ENCODE measurements around the gene IL12RB2.
A peak's percentile ranks its signal among the peaks of the same experiment; 100 is the strongest.

IL12RB2 gene

DNA sequence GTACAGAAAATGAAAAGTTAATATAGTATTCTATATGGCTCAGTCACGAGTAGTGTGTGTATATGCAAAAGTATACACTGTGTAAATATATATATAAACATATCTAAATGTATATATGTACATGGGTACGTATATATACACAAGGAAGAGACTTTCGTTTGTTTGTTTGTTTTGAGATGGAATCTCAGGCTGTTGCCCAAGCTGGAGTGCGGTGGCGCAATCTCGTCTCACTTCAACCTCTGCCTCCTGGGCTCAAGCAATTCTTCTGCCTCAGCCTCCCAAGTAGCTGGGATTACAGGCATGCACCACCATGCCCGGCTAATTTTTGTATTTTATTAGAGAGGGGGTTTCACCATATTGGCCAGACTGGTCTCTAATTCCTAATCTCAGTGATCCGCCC, 16.4 kb downstream of the IL12RB2 start:
- no peak overlapping the region for H3K4me3 Mint-ChIP-seq
- H3K9me3 Mint-ChIP-seq, result no peaks in the 10 kb centered on the region
- peaks cover 6% of the 10 kb centered on the region for H3K36me3 Mint-ChIP-seq
- peaks cover 4% of the 10 kb centered on the region for H3K4me1 Mint-ChIP-seq
- ATAC-seq, result no peak
- peaks cover 10% of the 10 kb centered on the region for H3K27me3 Mint-ChIP-seq
- no peak overlapping the region for H3K27ac Mint-ChIP-seq

DNA sequence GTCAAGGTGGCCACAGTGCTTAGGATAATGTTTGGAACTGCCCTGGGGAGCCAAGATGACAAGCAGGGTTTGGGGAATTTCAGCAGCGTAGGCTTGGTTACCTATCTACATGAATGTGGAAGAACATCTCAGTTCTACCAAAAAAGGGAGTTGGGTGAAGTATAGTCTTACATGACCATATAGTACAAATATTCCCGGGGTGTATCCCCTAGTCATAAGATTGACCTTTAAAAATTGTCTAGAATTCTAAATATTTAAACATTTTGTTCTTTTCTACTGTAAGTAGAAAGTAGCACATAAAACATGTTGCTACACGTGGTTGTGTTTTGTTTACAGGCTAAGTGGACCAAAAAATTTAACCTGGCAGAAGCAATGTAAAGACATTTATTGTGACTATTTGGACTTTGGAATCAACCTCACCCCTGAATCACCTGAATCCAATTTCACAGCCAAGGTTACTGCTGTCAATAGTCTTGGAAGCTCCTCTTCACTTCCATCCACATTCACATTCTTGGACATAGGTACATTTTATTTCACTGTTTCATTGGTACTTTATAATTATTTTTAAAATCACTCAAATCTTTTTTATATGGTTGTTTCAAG, 20.3 kb downstream of the IL12RB2 start:
- Mint-ChIP-seq H3K9me3 (no peaks in the 10 kb centered on the region), H3K27me3 (no peaks in the 10 kb centered on the region), H3K27ac (no peak overlapping the region), H3K4me3 (no peak overlapping the region), H3K4me1 (peaks cover 3% of the 10 kb centered on the region), H3K36me3 (no peaks in the 10 kb centered on the region)
- ATAC-seq, result no peak

DNA sequence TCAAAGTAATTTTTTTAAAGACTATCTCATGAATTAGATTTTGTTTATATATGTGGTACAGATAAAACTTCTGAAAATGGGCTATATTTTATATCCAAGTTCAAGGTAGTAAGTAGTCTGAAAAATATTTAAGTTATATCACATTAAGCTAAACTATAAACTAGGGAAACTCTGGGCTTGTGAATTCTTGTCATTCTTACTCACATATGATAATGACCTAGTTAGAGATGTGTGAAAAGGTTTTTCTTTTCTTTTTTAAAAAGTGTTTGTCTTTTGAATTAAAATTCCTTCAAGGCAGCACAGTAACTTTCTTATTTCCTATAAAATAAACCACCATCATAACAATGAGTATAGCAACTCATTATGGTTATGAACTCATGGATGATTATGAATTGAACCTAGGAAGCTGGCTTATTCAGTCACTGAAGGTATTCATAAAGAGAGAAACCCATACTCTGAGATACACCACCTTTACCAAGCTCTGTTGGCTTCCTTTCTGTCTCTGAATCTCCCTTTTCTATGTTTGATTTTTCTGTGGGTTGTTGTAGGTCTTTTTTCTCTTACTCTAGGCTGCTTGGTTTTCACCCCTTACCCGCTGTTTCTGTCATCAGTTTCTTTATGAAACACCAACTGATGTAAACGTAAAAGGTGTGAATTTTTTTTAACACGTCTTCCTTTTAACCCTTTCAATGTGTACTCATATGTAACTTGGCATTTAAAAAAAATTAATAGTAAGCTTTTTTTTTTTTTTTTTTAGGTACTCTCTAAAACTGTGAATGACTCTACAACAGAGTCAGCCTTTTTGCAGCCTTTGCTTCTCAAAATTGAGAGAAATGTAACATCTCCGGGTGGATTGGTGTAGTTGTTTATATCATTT, 25.2 kb downstream of the IL12RB2 start:
- no peaks in the 10 kb centered on the region for H3K36me3 Mint-ChIP-seq
- peak; percentile 91 for ATAC-seq
- H3K27ac Mint-ChIP-seq, result peak overlapping the region; percentile 34
- H3K9me3 Mint-ChIP-seq, result no peaks in the 10 kb centered on the region
- H3K27me3 Mint-ChIP-seq, result no peaks in the 10 kb centered on the region
- H3K4me1 Mint-ChIP-seq, result peaks cover 39% of the 10 kb centered on the region
- no peak overlapping the region for H3K4me3 Mint-ChIP-seq

DNA sequence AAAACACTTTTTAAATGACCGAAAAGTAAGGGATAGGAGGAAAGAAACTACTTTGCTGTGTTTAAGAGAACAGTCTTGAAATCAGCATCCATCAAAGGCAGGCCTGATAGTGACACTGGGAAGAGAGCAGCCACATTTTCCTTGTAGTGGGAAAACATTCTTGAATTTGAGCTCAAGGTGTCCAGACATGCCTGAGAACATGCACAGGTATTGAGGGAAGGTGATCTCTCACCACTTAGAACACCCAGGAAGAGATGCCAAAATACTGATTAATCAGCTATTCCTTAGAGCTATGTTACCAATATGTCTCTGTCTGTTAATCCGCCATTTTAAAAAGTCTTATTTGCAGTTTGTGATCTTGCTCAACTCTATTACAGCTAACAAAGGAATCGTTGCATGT, 25.9 kb downstream of the IL12RB2 start:
- H3K27ac Mint-ChIP-seq, result peak overlapping the region; percentile 34
- no peaks in the 10 kb centered on the region for H3K27me3 Mint-ChIP-seq
- H3K9me3 Mint-ChIP-seq, result no peaks in the 10 kb centered on the region
- H3K4me1 Mint-ChIP-seq, result peaks cover 41% of the 10 kb centered on the region
- H3K36me3 Mint-ChIP-seq, result no peaks in the 10 kb centered on the region
- no peak overlapping the region for H3K4me3 Mint-ChIP-seq
- no peak for ATAC-seq

DNA sequence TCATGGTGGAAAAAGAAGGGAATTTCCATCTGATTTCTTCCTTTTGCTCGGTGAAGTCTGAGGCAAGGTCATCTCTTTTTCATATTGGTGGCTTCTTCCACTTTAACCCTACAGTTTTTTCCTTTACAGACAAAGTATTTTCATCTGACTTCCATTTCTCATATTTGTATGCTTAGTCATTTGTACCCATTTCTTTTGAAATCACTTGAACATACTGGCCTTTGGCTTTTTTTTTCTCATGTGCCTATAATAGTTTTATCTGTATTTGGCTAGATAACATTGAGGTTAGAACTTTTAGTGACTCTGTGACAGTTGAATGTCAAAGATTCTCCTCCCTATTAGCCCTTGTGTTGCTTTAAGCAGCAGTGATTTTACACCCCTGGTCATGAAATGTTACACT, 27.7 kb downstream of the IL12RB2 start:
- Mint-ChIP-seq H3K9me3 (no peaks in the 10 kb centered on the region), H3K27me3 (no peaks in the 10 kb centered on the region), H3K4me3 (no peak overlapping the region), H3K27ac (peak overlapping the region; percentile 36), H3K4me1 (peaks cover 59% of the 10 kb centered on the region), H3K36me3 (no peaks in the 10 kb centered on the region)
- no peak for ATAC-seq

DNA sequence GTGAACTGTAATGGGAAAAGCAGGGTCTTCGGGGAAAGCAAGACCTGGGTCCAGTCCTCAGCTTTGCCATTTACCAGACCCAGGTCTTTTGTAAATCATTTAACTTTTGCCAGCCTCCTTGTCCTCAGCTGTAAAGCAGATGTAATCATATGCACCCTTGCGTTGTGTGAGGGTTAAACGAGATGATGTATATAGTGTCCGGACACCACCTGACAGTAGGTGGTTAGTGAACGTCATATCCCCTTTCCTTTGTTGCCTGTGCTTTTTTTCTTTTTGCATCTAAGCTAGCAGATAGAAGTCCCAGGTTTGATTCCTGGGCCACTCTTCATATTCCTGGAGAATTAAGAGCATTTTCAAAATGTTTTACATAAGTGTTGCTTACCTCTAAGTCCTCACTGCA, 28.5 kb downstream of the IL12RB2 start:
- Mint-ChIP-seq H3K27me3 (no peaks in the 10 kb centered on the region), H3K27ac (peak overlapping the region; percentile 36), H3K9me3 (no peaks in the 10 kb centered on the region), H3K4me1 (peaks cover 66% of the 10 kb centered on the region), H3K4me3 (no peak overlapping the region), H3K36me3 (no peaks in the 10 kb centered on the region)
- no peak for ATAC-seq

DNA sequence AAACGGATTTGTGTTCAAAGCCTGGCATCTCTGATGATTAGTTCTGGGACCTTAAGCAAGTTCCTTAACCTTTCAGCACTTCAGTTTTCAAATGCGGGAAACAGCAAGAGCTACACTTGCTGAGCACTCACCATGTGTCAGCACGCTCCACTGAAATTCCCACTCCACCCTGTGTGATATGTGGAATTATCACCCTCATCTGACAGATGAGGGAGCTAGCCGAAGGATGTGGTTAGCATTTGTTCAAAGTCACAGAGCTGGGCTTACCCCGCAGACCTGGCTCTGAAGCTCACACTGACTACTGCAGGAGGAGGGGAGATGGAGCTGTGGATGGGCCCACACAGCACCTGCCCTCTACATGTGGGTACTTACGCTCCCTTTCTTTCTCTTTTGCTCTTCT, 29.1 kb downstream of the IL12RB2 start:
- no peaks in the 10 kb centered on the region for H3K36me3 Mint-ChIP-seq
- no peak overlapping the region for H3K4me3 Mint-ChIP-seq
- H3K4me1 Mint-ChIP-seq, result peaks cover 73% of the 10 kb centered on the region
- no peak for ATAC-seq
- H3K27ac Mint-ChIP-seq, result no peak overlapping the region
- H3K9me3 Mint-ChIP-seq, result no peaks in the 10 kb centered on the region
- H3K27me3 Mint-ChIP-seq, result no peaks in the 10 kb centered on the region

DNA sequence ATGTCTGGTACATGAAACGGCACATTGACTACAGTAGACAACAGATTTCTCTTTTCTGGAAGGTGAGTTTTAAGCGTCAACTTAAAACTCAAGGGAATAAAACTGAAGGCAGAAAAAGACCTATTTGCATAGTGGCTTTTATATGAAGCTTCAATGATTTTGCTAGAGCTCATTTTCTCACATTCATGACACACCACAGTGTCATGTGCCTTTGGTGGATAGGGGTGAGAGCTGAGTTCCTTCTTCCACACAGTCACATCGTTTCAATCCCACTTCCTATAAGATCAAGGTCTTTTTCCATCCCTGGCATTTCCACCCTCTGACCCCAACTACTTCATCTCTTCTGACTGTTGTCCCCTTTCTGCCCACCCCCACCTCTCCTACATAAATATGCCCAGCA, 31.0 kb downstream of the IL12RB2 start:
- H3K27me3 Mint-ChIP-seq, result no peaks in the 10 kb centered on the region
- H3K9me3 Mint-ChIP-seq, result no peaks in the 10 kb centered on the region
- ATAC-seq, result peak; percentile 81
- peaks cover 71% of the 10 kb centered on the region for H3K4me1 Mint-ChIP-seq
- H3K36me3 Mint-ChIP-seq, result no peaks in the 10 kb centered on the region
- H3K27ac Mint-ChIP-seq, result peak overlapping the region; percentile 82
- H3K4me3 Mint-ChIP-seq, result peak overlapping the region; percentile 4

DNA sequence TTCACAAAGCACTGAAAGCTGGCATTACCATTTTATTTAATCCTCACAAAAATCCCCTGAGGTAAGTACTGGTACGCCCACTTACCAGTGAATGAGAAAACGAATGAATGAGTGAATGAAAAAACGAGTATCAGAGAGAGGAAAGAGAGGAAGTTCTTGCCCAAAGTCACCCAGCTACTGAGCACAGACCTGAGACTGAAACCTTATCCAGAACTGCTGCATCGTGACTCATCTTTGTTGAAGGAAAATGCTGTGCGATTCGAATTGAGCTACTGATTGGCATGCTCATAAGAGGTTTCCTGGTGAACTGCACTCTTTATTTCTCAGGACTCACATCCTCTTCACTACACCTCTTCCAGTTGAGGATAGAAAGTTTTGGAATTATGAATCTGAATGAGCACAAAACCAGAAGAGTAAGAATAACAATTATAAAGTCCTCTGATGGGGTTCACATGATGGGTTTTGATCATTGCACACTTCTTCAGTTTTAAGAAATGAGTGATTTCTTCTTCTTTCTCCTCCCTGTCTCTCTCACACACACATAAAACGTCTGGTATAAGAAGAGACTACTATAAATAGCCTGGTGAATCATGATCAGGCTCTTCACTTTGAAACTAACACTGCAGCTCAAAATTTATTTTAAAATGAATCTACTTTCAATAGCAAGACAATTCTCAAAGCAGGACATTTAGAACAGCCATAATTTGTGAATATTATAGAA, 32.1 kb downstream of the IL12RB2 start:
- Mint-ChIP-seq H3K27me3 (no peaks in the 10 kb centered on the region), H3K9me3 (no peaks in the 10 kb centered on the region), H3K4me3 (no peak overlapping the region), H3K36me3 (no peaks in the 10 kb centered on the region), H3K4me1 (peaks cover 67% of the 10 kb centered on the region), H3K27ac (peak overlapping the region; percentile 82)
- peak; percentile 74 for ATAC-seq

DNA sequence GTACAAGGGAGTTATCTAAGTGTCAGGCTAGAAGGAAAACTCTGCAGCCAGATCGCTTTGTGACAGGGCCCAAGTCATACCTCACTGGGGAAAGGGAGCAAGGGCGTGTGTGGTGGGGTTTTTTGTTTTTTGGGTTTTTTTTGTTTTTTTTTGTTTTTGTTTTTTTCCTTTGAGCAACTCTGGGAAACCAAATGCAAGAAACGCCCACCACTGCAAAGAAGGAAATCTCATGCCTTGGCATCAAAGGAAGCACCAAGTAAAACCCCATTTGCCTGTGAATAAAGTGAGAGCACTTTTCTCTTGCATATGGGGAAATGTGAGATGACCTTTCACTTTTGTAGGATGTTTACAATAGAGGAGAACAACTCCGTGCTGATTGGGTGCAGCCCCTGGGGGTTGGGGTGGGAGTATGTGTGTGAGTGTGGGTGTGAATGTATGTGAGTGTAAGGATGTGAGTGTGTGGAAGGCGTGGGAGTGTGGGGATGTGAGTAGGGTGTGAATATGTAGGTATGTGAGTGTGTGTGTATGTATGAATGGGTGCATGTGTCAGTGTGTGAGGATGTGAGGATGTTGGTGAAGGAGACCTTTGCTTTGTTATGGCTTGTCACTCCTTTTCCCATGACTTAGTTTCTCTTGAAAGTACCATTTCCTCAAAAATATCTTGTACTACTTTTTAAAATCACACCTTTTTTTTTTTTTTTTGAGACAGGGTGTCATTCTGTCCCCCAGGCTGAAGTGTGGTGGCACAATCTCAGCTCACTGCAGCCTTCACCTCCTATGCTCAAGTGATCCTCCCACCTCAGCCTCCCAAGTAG, 34.6 kb downstream of the IL12RB2 start:
- Mint-ChIP-seq H3K4me3 (no peak overlapping the region), H3K4me1 (peaks cover 49% of the 10 kb centered on the region), H3K9me3 (no peaks in the 10 kb centered on the region), H3K36me3 (no peaks in the 10 kb centered on the region), H3K27ac (no peak overlapping the region), H3K27me3 (no peaks in the 10 kb centered on the region)
- ATAC-seq, result peak; percentile 45

DNA sequence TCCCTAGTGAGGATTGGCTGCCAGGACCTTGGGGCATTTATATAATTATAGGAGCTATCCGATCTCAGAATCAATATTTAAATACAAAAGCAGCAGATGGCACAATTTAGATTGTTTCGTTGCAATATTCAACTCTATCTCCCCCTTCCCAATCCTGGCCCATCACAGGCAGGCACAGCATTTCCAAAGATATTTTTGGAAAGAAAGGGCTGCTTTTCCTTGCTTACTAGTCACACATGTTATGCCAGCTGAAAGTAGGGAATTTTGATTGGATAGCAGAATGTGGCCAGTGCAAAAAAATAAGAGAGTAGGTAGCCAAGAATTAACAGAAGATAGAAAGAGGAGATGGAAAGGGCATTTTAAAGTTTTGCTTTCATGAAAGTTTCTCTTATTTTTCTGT, 37.9 kb downstream of the IL12RB2 start:
- Mint-ChIP-seq H3K4me1 (peaks cover 27% of the 10 kb centered on the region), H3K27ac (no peak overlapping the region), H3K36me3 (no peaks in the 10 kb centered on the region), H3K27me3 (no peaks in the 10 kb centered on the region), H3K4me3 (no peak overlapping the region), H3K9me3 (no peaks in the 10 kb centered on the region)
- ATAC-seq, result no peak

DNA sequence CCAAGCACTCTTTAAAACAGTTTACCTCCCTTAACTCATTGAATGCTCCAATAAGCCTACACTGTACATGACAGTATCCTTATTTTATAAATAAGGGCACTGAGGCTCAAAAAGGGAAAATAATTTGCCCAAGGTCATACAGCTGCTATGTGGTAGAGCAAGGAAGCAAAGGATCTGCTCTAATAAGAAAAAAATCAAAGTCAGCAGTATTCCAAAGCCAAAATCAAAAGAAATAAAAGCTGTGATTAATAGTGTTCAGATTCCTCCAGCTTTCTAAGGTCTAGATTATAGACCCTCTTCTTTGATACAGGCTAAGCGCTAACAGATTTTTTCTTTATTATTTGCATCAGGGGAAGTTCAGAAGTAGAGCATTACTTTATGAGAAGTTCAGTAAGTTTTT, 39.3 kb downstream of the IL12RB2 start:
- Mint-ChIP-seq H3K9me3 (no peaks in the 10 kb centered on the region), H3K4me3 (no peak overlapping the region), H3K27me3 (no peaks in the 10 kb centered on the region), H3K4me1 (peaks cover 13% of the 10 kb centered on the region), H3K36me3 (no peaks in the 10 kb centered on the region), H3K27ac (no peak overlapping the region)
- no peak for ATAC-seq

DNA sequence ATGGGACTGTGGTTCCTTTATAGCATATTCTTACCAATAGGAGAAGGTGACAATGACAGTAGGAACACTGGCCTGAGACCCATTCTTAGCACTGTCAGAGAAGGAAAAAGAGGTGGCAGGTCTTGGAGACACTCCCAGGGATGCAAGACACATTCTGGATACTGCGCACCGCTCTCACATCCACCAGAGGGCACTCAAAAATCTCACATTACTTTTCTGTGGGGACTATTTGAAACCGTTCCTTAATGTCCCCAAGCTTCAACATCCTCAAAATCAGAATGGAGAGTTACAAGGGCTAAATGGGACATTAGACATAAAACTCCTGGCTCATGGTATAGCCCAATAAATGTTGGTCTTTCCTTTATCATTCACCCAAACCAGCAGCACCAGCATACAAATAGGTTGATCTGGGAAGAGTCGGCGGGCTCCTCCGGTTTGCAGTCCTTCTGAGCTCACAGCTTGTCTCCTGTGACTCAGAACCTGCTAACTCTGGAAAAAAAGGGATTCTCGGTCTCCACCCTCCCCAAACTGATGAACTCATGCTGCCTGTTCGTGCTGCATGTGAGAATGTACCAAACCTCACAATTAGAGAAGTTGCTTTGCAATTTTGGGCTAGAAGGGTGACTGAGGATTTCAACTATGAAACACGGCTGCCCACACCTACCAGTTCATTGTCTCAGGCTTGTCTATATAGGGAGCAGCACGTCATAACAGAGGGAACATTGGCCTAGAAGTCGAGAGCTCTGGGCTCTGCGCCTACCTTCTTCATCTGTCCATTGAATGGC, 40.2 kb downstream of the IL12RB2 start:
- Mint-ChIP-seq H3K27me3 (no peaks in the 10 kb centered on the region), H3K27ac (no peak overlapping the region), H3K4me3 (no peak overlapping the region), H3K36me3 (peaks cover under 1% of the 10 kb centered on the region), H3K4me1 (peaks cover 7% of the 10 kb centered on the region), H3K9me3 (no peaks in the 10 kb centered on the region)
- peak; percentile 8 for ATAC-seq

DNA sequence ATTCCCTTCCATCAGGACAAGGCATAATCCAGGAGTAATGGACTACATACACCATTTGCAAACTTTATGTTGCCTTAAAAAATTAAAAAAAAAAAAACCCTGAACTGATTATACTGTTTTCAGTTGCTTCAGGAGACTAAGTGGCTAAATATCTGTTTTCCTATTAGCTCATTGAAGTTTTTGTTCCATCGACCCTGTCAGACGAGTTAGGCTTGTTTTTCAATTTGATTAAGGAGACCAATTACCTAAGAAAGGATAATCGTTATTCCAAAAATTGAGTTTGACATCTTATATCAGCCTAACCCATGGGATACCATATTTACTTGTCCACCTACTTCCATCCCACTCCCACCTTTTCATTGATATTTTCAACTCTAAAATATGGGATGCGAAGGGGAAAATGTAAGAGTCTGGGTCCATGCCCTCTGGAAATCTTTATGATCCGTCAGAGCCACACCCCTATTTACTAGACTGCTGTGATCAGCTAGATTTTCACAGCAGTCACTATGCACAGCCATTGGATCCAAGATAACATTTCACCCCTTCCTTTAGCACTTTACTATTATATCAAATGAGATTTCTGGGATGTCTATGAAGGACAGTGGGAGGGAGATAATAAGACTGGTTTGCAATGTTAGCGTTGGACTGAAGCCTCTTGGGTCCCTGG, 41.0 kb downstream of the IL12RB2 start:
- Mint-ChIP-seq H3K27me3 (no peaks in the 10 kb centered on the region), H3K4me1 (peaks cover 7% of the 10 kb centered on the region), H3K9me3 (no peaks in the 10 kb centered on the region), H3K4me3 (no peak overlapping the region), H3K36me3 (peaks cover 5% of the 10 kb centered on the region), H3K27ac (no peak overlapping the region)
- no peak for ATAC-seq
